GM12872 (cell line): ENCODE measurements around the gene RNF4.

Source experiments
- CTCF ChIP-seq: IDR thresholded peaks from 3 replicates; pipeline ENCODE4 v1.5.1; 2011; ENCODE audit warnings: low read depth, mild to moderate bottlenecking, low read length, moderate library complexity; ENCODE audit not compliant: insufficient read depth

RNF4 gene

DNA sequence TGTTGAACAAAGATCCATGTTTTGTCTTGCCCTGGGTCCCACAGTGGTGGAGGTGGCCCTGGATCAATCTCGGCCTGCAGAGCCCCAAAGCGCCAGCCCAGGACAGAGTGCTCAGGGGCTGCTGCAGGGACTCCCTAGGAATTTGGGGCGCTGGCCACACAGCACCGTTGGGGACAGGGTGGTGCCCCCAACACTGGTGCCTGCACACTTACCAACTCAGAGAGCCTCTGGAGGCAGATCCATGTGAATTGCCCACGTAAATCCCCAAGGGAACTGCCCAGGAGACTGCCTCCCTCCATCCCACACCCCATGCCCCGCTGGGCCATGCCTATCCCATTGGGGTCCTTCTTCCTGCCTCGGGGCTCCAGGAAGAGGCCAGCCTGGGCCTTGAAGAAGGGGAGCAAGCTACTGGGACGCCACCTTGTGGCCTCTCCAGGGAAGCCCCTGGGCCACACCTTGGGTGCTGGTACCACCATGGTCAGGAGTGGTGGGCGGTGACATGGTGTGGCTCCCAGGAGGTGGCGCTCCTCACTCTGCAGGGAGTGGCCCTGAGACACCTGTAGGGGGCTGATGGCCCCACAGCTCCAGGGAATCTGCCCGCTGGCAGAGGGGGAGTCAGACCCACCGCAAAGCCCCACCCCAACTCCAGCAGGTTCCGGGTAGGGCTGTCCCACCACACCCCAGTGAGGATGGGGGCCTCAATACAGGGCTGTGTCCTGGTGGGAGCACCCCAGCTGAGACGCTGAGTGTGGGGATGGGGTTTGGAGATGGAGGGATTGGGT, 27.3 kb upstream of the RNF4 start:
- peak; percentile 98 for TF ChIP-seq CTCF

GRCh38 chr4:2442175-2442993, 26.5 kb upstream of the RNF4 start:
- no peak for TF ChIP-seq CTCF

GRCh38 chr4:2443061-2443730, 25.7 kb upstream of the RNF4 start:
- TF ChIP-seq CTCF, result no peak

DNA sequence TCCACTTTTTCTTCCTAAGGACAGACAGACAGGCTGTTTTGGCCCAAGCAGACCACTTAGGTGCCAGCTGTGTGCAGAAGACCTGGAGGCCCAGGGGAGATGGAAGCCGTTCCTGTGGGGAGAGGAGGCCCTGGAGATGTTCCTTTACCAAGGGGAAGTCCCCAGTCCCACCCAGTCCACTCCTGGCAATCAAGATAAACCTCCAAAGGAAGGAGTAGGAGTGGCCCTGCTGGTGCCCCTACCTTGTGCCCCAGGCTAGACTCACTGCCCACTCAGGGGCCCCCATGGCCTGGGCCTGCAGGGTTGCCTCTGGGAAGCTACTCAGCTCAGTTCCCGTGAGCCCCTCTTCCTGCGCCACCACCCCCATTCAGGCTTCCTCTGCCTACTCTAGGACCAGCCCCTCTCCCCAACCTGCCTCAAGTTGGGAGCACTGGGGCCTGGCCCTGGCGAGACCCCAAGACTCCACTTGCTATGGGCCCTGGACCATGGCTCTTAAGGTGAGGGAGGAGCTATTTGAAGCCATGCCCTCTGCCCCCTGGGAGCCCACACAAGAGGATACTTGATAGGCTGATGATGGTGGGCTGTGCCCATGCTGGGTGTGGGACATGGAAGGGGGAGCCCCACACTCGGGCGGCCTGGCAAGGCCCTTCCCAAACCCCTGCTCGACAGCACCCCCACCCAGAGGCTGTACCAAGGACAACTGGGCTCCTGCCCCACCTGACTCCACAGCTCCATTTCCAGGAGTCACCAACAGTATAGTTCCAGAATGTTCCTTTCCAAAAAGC, 24.8 kb upstream of the RNF4 start:
- TF ChIP-seq CTCF, result no peak

DNA sequence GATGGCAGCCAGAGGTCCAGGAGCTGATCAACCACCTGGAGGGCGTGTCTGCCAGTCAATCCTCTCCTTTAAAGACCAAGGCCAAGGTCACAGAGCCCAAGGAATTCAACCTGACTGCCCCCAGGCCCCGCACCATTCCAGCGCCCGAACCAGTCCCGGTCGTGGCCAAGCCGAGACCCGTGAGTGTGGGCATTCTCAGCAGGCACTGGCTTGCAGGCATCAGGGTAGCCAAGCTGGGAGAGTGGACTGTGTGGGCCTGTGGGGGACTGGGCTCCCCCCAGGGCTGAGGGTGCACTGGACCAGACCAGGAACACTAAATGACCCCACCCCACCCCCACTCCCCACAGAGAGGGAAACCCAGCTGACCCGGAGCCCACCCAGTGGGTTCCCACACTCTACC, 23.8 kb upstream of the RNF4 start:
- no peak for TF ChIP-seq CTCF

DNA sequence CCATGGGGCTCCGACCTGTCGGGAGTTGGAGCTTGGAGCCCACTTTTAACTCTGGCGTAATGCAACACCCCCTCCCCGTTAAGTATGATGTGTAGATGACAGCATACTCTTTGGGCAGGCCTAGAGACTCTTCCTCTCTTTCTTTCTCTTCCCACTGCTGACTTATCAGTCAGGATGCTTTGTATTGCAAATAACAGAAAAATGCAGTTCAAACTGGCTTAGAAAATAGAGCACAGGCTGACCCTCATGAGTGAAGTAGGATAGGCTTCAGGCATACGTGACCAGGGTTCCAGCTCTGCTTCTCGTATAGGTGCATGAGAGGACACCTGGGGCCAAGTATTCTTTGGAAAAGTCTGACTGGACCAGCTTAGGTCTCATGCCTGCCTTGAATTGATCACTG, 23.3 kb upstream of the RNF4 start:
- TF ChIP-seq CTCF, result no peak
